ENCODE results near the gene TEX14.

The TEX14 gene

GRCh38 chr17:58525239-58525638, 166.6 kb downstream of the TEX14 start:
- peak overlapping the region; percentile 23 for H3K27ac Mint-ChIP-seq
- H3K4me1 Mint-ChIP-seq: no peaks in the 10 kb centered on the region
- H3K9me3 Mint-ChIP-seq: no peaks in the 10 kb centered on the region
- ATAC-seq (no peak), DNase-seq (ENCODE audit: low spot score in 2 of 2) (no peak)
- H3K36me3 Mint-ChIP-seq: no peaks in the 10 kb centered on the region
- H3K4me3 Mint-ChIP-seq: no peak overlapping the region

- Mint-ChIP-seq H3K4me1 (peaks cover 12% of the 10 kb centered on the region), H3K27ac (no peak overlapping the region), H3K9me3 (no peaks in the 10 kb centered on the region), H3K36me3 (peaks cover 13% of the 10 kb centered on the region), H3K4me3 (no peak overlapping the region)
- no peak for DNase-seq (ENCODE audit: low spot score in 2 of 2)
- no peak for ATAC-seq
Measured at GRCh38 chr17:58521680-58522079, 170.2 kb downstream of the TEX14 start.

GRCh38 chr17:58520843-58521430, 170.9 kb downstream of the TEX14 start:
- H3K4me3 Mint-ChIP-seq: no peak overlapping the region
- no peaks in the 10 kb centered on the region for H3K9me3 Mint-ChIP-seq
- H3K4me1 Mint-ChIP-seq: peaks cover 19% of the 10 kb centered on the region
- ATAC-seq (no peak), DNase-seq (ENCODE audit: low spot score in 2 of 2) (no peak)
- H3K27ac Mint-ChIP-seq: peak overlapping the region; percentile 64
- H3K36me3 Mint-ChIP-seq: peaks cover 13% of the 10 kb centered on the region

GRCh38 chr17:58517928-58518609, 173.8 kb downstream of the TEX14 start:
- Mint-ChIP-seq H3K4me3 (peak overlapping the region; percentile 87), H3K27ac (peak overlapping the region; percentile 91), H3K9me3 (no peaks in the 10 kb centered on the region), H3K4me1 (peaks cover 43% of the 10 kb centered on the region), H3K36me3 (peaks cover 20% of the 10 kb centered on the region)
- DNase-seq (ENCODE audit: low spot score in 2 of 2) (peak; percentile 94 to 99), ATAC-seq (peak; percentile 87)

- H3K36me3 Mint-ChIP-seq: peaks cover 26% of the 10 kb centered on the region
- peak overlapping the region; percentile 87 for H3K4me3 Mint-ChIP-seq
- peak overlapping the region; percentile 91 for H3K27ac Mint-ChIP-seq
- no peaks in the 10 kb centered on the region for H3K9me3 Mint-ChIP-seq
- no peak for ATAC-seq
- peaks cover 48% of the 10 kb centered on the region for H3K4me1 Mint-ChIP-seq
- no peak for DNase-seq (ENCODE audit: low spot score in 2 of 2)
Measured at GRCh38 chr17:58517378-58517927, 174.4 kb downstream of the TEX14 start.

- DNase-seq (ENCODE audit: low spot score in 2 of 2): no peak
- Mint-ChIP-seq H3K4me1 (peaks cover 50% of the 10 kb centered on the region), H3K9me3 (no peaks in the 10 kb centered on the region), H3K27ac (peak overlapping the region; percentile 91), H3K4me3 (peak overlapping the region; percentile 87), H3K36me3 (peaks cover 33% of the 10 kb centered on the region)
- ATAC-seq: no peak
Measured at GRCh38 chr17:58516644-58517377, 175.0 kb downstream of the TEX14 start.

- peak overlapping the region; percentile 87 for H3K4me3 Mint-ChIP-seq
- H3K9me3 Mint-ChIP-seq: no peaks in the 10 kb centered on the region
- H3K36me3 Mint-ChIP-seq: peaks cover 48% of the 10 kb centered on the region
- no peak for ATAC-seq
- no peak for DNase-seq (ENCODE audit: low spot score in 2 of 2)
- H3K27ac Mint-ChIP-seq: peak overlapping the region; percentile 91
- H3K4me1 Mint-ChIP-seq: peaks cover 56% of the 10 kb centered on the region
Measured at GRCh38 chr17:58515286-58515685, 176.6 kb downstream of the TEX14 start.

- peak overlapping the region; percentile 91 for H3K27ac Mint-ChIP-seq
- ATAC-seq (no peak), DNase-seq (ENCODE audit: low spot score in 2 of 2) (no peak)
- H3K9me3 Mint-ChIP-seq: no peaks in the 10 kb centered on the region
- peaks cover 53% of the 10 kb centered on the region for H3K36me3 Mint-ChIP-seq
- H3K4me3 Mint-ChIP-seq: peak overlapping the region; percentile 87
- H3K4me1 Mint-ChIP-seq: peaks cover 62% of the 10 kb centered on the region
Measured at GRCh38 chr17:58514770-58515157, 177.1 kb downstream of the TEX14 start.

- Mint-ChIP-seq H3K27ac (peak within 1 kb of the TSS; percentile 95), H3K4me3 (peak within 1 kb of the TSS; percentile 87), H3K9me3 (no peaks in the 10 kb centered on the region), H3K36me3 (peaks cover 59% of the 10 kb centered on the region), H3K4me1 (peaks cover 64% of the 10 kb centered on the region)
- peak; percentile 62 to 82 for DNase-seq (ENCODE audit: low spot score in 2 of 2)
- ATAC-seq: peak; percentile 25
Measured at GRCh38 chr17:58513965-58514769, 177.7 kb downstream of the TEX14 start, which contains the start of gene MTMR4. MTMR4 (minus strand) TSS chr17:58514638; CDS start chr17:58514407, 231 bp downstream.

GRCh38 chr17:58513267-58513964, 178.4 kb downstream of the TEX14 start:
- H3K4me1 Mint-ChIP-seq: peaks cover 64% of the 10 kb centered on the region
- no peaks in the 10 kb centered on the region for H3K9me3 Mint-ChIP-seq
- no peak for DNase-seq (ENCODE audit: low spot score in 2 of 2)
- H3K36me3 Mint-ChIP-seq: peaks cover 64% of the 10 kb centered on the region
- H3K4me3 Mint-ChIP-seq: peak overlapping the region; percentile 87
- ATAC-seq: no peak
- peak overlapping the region; percentile 95 for H3K27ac Mint-ChIP-seq

GRCh38 chr17:58510075-58510474, 181.8 kb downstream of the TEX14 start:
- ATAC-seq (no peak), DNase-seq (ENCODE audit: low spot score in 2 of 2) (no peak)
- peak overlapping the region; percentile 3 for H3K27ac Mint-ChIP-seq
- peaks cover 84% of the 10 kb centered on the region for H3K36me3 Mint-ChIP-seq
- H3K9me3 Mint-ChIP-seq: no peaks in the 10 kb centered on the region
- no peak overlapping the region for H3K4me3 Mint-ChIP-seq
- H3K4me1 Mint-ChIP-seq: peaks cover 41% of the 10 kb centered on the region

- no peak for DNase-seq (ENCODE audit: low spot score in 2 of 2)
- Mint-ChIP-seq H3K27ac (peak overlapping the region; percentile 2), H3K4me3 (no peak overlapping the region), H3K9me3 (no peaks in the 10 kb centered on the region), H3K4me1 (peaks cover 31% of the 10 kb centered on the region), H3K36me3 (peaks cover 97% of the 10 kb centered on the region)
- ATAC-seq: no peak
Measured at GRCh38 chr17:58508341-58509067, 183.3 kb downstream of the TEX14 start.

- no peak overlapping the region for H3K27ac Mint-ChIP-seq
Measured at GRCh38 chr17:58507123-58507634, 184.7 kb downstream of the TEX14 start.

More at GRCh38 chr17:58507123-58507634, 184.7 kb downstream of the TEX14 start:
- Mint-ChIP-seq H3K4me3 (no peak overlapping the region), H3K9me3 (no peaks in the 10 kb centered on the region), H3K36me3 (peaks cover 97% of the 10 kb centered on the region), H3K4me1 (peaks cover 21% of the 10 kb centered on the region)
- ATAC-seq (no peak), DNase-seq (ENCODE audit: low spot score in 2 of 2) (no peak)

All from stimulated activated effector memory CD8-positive, alpha-beta T cell treated with anti-CD3 and anti-CD28 coated beads, Interleukin-12 subunit alpha, Interleukin-12 subunit beta, amount 100 ng/mL, for 72 hours (primary cell).